BE2C (cell line): ENCODE results near the gene NELFE.

Experiments
- DNase-seq: peaks from one replicate; pipeline ENCODE4 v3.0.0-alpha.2; 2020
- H3K27me3 ChIP-seq: fragments of 250-450 bp; sonication (Bioruptor Pico); 2 replicates; pipeline ENCODE4 v1.5.1; 2020; ENCODE audit warnings: mild to moderate bottlenecking
- H3K36me3 ChIP-seq: fragments of 250-450 bp; sonication (Bioruptor Pico); 2 replicates; pipeline ENCODE4 v1.5.1; 2020; ENCODE audit warnings: mild to moderate bottlenecking
- H3K4me1 ChIP-seq: fragments of 250-450 bp; sonication (Bioruptor Pico); 2 replicates; pipeline ENCODE4 v1.5.1; 2020
- H3K4me3 ChIP-seq: 2 replicates; pipeline ENCODE4 v1.5.1; 2011; ENCODE audit warnings: low read depth, low read length
- H3K9me3 ChIP-seq: fragments of 250-450 bp; sonication (Bioruptor Pico); 2 replicates; pipeline ENCODE4 v1.5.1; 2020
- CTCF ChIP-seq: IDR thresholded peaks from 2 replicates; pipeline ENCODE4 v1.5.1; 2012; ENCODE audit warnings: mild to moderate bottlenecking, low read depth, low read length

NELFE gene

GRCh38 chr6:31927242-31927862 lies 31.4 kb downstream of the NELFE start, which contains the start of gene C2:
Gene C2, plus strand, starts transcription at chr6:31927717. Its CDS starts 36 bp downstream, at chr6:31927753.
- Histone ChIP-seq H3K4me3 (no peak within 1 kb of the TSS), H3K4me1 (no peaks in the 10 kb centered on the region), H3K9me3 (no peaks in the 10 kb centered on the region; the same call in 1 of the 2 replicates), H3K27me3 (no peaks in the 10 kb centered on the region), H3K36me3 (no peaks in the 10 kb centered on the region)
- DNase-seq, result no peak
- TF ChIP-seq CTCF, result no peak

- Histone ChIP-seq H3K9me3 (no peaks in the 10 kb centered on the region), H3K36me3 (no peaks in the 10 kb centered on the region), H3K4me1 (no peaks in the 10 kb centered on the region), H3K27me3 (no peaks in the 10 kb centered on the region), H3K4me3 (no peak overlapping the region)
- TF ChIP-seq CTCF, result peak; percentile 37
- no peak for DNase-seq
Observed at GRCh38 chr6:31922942-31923341, 35.8 kb downstream of the NELFE start.

GRCh38 chr6:31920811-31921210 lies 38.0 kb downstream of the NELFE start:
- no peak for TF ChIP-seq CTCF
- no peaks in the 10 kb centered on the region for H3K4me1 ChIP-seq
- no peak overlapping the region for H3K4me3 ChIP-seq
- H3K27me3 ChIP-seq, result no peaks in the 10 kb centered on the region
- no peaks in the 10 kb centered on the region for H3K9me3 ChIP-seq
- no peak for DNase-seq
- H3K36me3 ChIP-seq, result no peaks in the 10 kb centered on the region

GRCh38 chr6:31919624-31920303 lies 39.0 kb downstream of the NELFE start:
- Histone ChIP-seq H3K4me3 (no peak overlapping the region), H3K36me3 (no peaks in the 10 kb centered on the region), H3K9me3 (no peaks in the 10 kb centered on the region), H3K4me1 (no peaks in the 10 kb centered on the region), H3K27me3 (no peaks in the 10 kb centered on the region)
- TF ChIP-seq CTCF, result no peak
- no peak for DNase-seq

- Histone ChIP-seq H3K4me1 (no peaks in the 10 kb centered on the region), H3K4me3 (no peak overlapping the region), H3K9me3 (no peaks in the 10 kb centered on the region), H3K27me3 (no peaks in the 10 kb centered on the region), H3K36me3 (no peaks in the 10 kb centered on the region)
- TF ChIP-seq CTCF, result no peak
- no peak for DNase-seq
Observed at GRCh38 chr6:31918069-31918720, 40.6 kb downstream of the NELFE start.

GRCh38 chr6:31915756-31916155 lies 43.0 kb downstream of the NELFE start:
- no peaks in the 10 kb centered on the region for H3K4me1 ChIP-seq
- H3K36me3 ChIP-seq, result no peaks in the 10 kb centered on the region

More at GRCh38 chr6:31915756-31916155, 43.0 kb downstream of the NELFE start:
- H3K27me3 ChIP-seq, result no peaks in the 10 kb centered on the region
- no peak for TF ChIP-seq CTCF
- H3K9me3 ChIP-seq, result no peaks in the 10 kb centered on the region
- H3K4me3 ChIP-seq, result no peak overlapping the region
- DNase-seq, result no peak
